WTC11 (cell line): ENCODE measurements around the gene ABCC4.

Experiments
- CREB1 ChIP-seq: sonication (generic); formaldehyde crosslinking; IDR thresholded peaks from 2 replicates; pipeline ENCODE4 v1.8.0; 2023; ENCODE audit warnings: mild to moderate bottlenecking, missing genetic modification reagents
- EMX1 ChIP-seq: fragments of 250-450 bp; sonication (Bioruptor Pico); IDR thresholded peaks from 2 replicates; pipeline ENCODE4 v1.8.0; 2021; ENCODE audit warnings: mild to moderate bottlenecking
- NFE2L1 ChIP-seq: sonication (generic); formaldehyde crosslinking; IDR thresholded peaks from 2 replicates; pipeline ENCODE4 v1.8.1; 2023; ENCODE audit warnings: missing genetic modification reagents
- TP53 ChIP-seq: sonication (generic); formaldehyde crosslinking; IDR thresholded peaks from 2 replicates; pipeline ENCODE4 v1.8.1; 2023; ENCODE audit warnings: mild to moderate bottlenecking, missing genetic modification reagents
- TF ChIP-seq, protein P1 (sequence below): fragments of 250-450 bp; sonication (Bioruptor Pico); IDR thresholded peaks from 2 replicates; pipeline ENCODE4 v1.9.0; 2021; ENCODE audit warnings: mild to moderate bottlenecking
- TF ChIP-seq, protein P2 (sequence below): fragments of 200-600 bp; IDR thresholded peaks from 2 replicates; pipeline ENCODE4 v1.8.0; 2022; ENCODE audit warnings: antibody characterized with exemption
- TF ChIP-seq, protein P3 (sequence below): sonication (generic); formaldehyde crosslinking; IDR thresholded peaks from 2 replicates; pipeline ENCODE4 v1.8.1; 2023; ENCODE audit warnings: mild to moderate bottlenecking, missing genetic modification reagents, borderline replicate concordance
- TF ChIP-seq, protein P4 (sequence below): sonication (generic); formaldehyde crosslinking; conservative IDR thresholded peaks from 2 replicates; pipeline ENCODE4 v1.8.1; 2022; ENCODE audit warnings: mild to moderate bottlenecking, missing genetic modification reagents
- TF ChIP-seq, protein P5 (sequence below): sonication (generic); formaldehyde crosslinking; IDR thresholded peaks from 2 replicates; pipeline ENCODE4 v1.8.1; 2022; ENCODE audit warnings: mild to moderate bottlenecking, moderate library complexity, missing genetic modification reagents

DNA sequence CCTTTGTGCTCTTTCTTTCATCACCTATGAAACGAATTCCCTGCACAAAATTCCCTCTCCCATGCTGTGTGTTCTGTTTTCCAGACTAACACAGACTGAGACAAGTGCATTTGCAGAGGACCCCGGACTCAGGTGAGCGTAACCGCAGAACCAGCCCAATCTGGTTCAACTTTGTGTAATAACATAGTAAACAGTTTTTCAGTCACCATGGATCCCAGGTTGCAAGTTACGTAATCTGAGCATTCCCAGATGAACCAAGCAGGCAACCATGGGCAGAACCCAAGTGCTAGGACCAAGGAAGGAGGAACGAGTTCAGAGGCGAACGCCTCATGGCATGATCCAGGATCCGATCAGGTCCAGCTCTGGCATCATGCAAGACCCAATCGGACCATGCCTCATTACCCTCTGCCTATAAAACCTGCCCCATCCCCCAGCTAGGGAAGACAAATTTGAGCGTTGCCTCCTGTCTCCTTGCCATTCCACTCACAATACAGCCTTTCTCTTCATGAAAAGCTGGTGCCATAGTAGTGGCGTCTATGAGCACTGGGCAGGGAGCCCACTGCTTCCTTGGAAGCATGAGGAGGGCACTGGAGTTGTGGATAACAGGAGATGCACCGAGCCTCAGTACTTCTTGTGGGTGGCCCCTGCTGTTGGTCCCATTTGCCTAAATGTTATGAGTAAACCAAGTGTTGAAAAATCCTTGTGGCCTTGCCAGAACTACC, 107.6 kb downstream of the ABCC4 start:
- no peak for TF ChIP-seq TP53 (CRISPR knock-in tag)
- no peak for TF ChIP-seq CREB1
- TF ChIP-seq EMX1 = no peak
- TF ChIP-seq, protein P1, sequence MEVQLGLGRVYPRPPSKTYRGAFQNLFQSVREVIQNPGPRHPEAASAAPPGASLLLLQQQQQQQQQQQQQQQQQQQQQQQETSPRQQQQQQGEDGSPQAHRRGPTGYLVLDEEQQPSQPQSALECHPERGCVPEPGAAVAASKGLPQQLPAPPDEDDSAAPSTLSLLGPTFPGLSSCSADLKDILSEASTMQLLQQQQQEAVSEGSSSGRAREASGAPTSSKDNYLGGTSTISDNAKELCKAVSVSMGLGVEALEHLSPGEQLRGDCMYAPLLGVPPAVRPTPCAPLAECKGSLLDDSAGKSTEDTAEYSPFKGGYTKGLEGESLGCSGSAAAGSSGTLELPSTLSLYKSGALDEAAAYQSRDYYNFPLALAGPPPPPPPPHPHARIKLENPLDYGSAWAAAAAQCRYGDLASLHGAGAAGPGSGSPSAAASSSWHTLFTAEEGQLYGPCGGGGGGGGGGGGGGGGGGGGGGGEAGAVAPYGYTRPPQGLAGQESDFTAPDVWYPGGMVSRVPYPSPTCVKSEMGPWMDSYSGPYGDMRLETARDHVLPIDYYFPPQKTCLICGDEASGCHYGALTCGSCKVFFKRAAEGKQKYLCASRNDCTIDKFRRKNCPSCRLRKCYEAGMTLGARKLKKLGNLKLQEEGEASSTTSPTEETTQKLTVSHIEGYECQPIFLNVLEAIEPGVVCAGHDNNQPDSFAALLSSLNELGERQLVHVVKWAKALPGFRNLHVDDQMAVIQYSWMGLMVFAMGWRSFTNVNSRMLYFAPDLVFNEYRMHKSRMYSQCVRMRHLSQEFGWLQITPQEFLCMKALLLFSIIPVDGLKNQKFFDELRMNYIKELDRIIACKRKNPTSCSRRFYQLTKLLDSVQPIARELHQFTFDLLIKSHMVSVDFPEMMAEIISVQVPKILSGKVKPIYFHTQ (CRISPR knock-in tag) = no peak
- TF ChIP-seq, protein P2, sequence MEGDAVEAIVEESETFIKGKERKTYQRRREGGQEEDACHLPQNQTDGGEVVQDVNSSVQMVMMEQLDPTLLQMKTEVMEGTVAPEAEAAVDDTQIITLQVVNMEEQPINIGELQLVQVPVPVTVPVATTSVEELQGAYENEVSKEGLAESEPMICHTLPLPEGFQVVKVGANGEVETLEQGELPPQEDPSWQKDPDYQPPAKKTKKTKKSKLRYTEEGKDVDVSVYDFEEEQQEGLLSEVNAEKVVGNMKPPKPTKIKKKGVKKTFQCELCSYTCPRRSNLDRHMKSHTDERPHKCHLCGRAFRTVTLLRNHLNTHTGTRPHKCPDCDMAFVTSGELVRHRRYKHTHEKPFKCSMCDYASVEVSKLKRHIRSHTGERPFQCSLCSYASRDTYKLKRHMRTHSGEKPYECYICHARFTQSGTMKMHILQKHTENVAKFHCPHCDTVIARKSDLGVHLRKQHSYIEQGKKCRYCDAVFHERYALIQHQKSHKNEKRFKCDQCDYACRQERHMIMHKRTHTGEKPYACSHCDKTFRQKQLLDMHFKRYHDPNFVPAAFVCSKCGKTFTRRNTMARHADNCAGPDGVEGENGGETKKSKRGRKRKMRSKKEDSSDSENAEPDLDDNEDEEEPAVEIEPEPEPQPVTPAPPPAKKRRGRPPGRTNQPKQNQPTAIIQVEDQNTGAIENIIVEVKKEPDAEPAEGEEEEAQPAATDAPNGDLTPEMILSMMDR = no peak
- TF ChIP-seq, protein P3, sequence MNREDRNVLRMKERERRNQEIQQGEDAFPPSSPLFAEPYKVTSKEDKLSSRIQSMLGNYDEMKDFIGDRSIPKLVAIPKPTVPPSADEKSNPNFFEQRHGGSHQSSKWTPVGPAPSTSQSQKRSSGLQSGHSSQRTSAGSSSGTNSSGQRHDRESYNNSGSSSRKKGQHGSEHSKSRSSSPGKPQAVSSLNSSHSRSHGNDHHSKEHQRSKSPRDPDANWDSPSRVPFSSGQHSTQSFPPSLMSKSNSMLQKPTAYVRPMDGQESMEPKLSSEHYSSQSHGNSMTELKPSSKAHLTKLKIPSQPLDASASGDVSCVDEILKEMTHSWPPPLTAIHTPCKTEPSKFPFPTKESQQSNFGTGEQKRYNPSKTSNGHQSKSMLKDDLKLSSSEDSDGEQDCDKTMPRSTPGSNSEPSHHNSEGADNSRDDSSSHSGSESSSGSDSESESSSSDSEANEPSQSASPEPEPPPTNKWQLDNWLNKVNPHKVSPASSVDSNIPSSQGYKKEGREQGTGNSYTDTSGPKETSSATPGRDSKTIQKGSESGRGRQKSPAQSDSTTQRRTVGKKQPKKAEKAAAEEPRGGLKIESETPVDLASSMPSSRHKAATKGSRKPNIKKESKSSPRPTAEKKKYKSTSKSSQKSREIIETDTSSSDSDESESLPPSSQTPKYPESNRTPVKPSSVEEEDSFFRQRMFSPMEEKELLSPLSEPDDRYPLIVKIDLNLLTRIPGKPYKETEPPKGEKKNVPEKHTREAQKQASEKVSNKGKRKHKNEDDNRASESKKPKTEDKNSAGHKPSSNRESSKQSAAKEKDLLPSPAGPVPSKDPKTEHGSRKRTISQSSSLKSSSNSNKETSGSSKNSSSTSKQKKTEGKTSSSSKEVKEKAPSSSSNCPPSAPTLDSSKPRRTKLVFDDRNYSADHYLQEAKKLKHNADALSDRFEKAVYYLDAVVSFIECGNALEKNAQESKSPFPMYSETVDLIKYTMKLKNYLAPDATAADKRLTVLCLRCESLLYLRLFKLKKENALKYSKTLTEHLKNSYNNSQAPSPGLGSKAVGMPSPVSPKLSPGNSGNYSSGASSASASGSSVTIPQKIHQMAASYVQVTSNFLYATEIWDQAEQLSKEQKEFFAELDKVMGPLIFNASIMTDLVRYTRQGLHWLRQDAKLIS (CRISPR knock-in tag) = no peak
- TF ChIP-seq NFE2L1 = no peak
- TF ChIP-seq, protein P4, sequence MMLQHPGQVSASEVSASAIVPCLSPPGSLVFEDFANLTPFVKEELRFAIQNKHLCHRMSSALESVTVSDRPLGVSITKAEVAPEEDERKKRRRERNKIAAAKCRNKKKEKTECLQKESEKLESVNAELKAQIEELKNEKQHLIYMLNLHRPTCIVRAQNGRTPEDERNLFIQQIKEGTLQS (CRISPR knock-in tag) = no peak
- TF ChIP-seq, protein P5, sequence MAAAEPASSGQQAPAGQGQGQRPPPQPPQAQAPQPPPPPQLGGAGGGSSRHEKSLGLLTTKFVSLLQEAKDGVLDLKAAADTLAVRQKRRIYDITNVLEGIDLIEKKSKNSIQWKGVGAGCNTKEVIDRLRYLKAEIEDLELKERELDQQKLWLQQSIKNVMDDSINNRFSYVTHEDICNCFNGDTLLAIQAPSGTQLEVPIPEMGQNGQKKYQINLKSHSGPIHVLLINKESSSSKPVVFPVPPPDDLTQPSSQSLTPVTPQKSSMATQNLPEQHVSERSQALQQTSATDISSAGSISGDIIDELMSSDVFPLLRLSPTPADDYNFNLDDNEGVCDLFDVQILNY (CRISPR knock-in tag) = no peak
